ENCODE results near the gene GRID2.
"Not testable (repeated sequence)": the region's sequence is repeated elsewhere in the genome, so short reads cannot be mapped to it uniquely, and the experiment has no call there.

The GRID2 gene

GRCh38 chr4:93187892-93188291 is 884.1 kb downstream of the GRID2 start:
- DNase-seq (ENCODE audit: low read depth, low spot score) = no peak

- no peak for DNase-seq (ENCODE audit: low read depth, low spot score)
These were observed 895.7 kb downstream of the GRID2 start for GRCh38 chr4:93199492-93199891.

- no peak for DNase-seq (ENCODE audit: low read depth, low spot score)
These were observed 897.8 kb downstream of the GRID2 start for GRCh38 chr4:93201471-93202096.

GRCh38 chr4:93203708-93204107 is 899.9 kb downstream of the GRID2 start:
- DNase-seq (ENCODE audit: low read depth, low spot score) = no peak

GRCh38 chr4:93212250-93212649 is 908.5 kb downstream of the GRID2 start:
- DNase-seq (ENCODE audit: low read depth, low spot score) = no peak

- no peak for DNase-seq (ENCODE audit: low read depth, low spot score)
These were observed 912.9 kb downstream of the GRID2 start for GRCh38 chr4:93216646-93217045.

- DNase-seq (ENCODE audit: low read depth, low spot score) = no peak
These were observed 913.7 kb downstream of the GRID2 start for GRCh38 chr4:93217431-93217830.

- DNase-seq (ENCODE audit: low read depth, low spot score) = no peak
These were observed 918.0 kb downstream of the GRID2 start for GRCh38 chr4:93221771-93222170.

GRCh38 chr4:93228021-93228420 is 924.3 kb downstream of the GRID2 start:
- DNase-seq (ENCODE audit: low read depth, low spot score) = no peak

GRCh38 chr4:93232883-93233282 is 929.1 kb downstream of the GRID2 start:
- DNase-seq (ENCODE audit: low read depth, low spot score) = no peak

- DNase-seq (ENCODE audit: low read depth, low spot score) = no peak
These were observed 933.8 kb downstream of the GRID2 start for GRCh38 chr4:93237521-93237920.

- no peak for DNase-seq (ENCODE audit: low read depth, low spot score)
These were observed 939.5 kb downstream of the GRID2 start for GRCh38 chr4:93243262-93243661.

- no peak for DNase-seq (ENCODE audit: low read depth, low spot score)
These were observed 957.4 kb downstream of the GRID2 start for GRCh38 chr4:93261207-93261606.

- DNase-seq (ENCODE audit: low read depth, low spot score) = no peak
These were observed 959.4 kb downstream of the GRID2 start for GRCh38 chr4:93263166-93263565.

- DNase-seq (ENCODE audit: low read depth, low spot score) = no peak
These were observed 964.0 kb downstream of the GRID2 start for GRCh38 chr4:93267747-93268146.

GRCh38 chr4:93285346-93285745 is 981.6 kb downstream of the GRID2 start:
- DNase-seq (ENCODE audit: low read depth, low spot score) = no peak

- DNase-seq (ENCODE audit: low read depth, low spot score) = no peak
These were observed 985.5 kb downstream of the GRID2 start for GRCh38 chr4:93289241-93289640.

- no peak for DNase-seq (ENCODE audit: low read depth, low spot score)
These were observed 986.1 kb downstream of the GRID2 start for GRCh38 chr4:93289831-93290230.

- DNase-seq (ENCODE audit: low read depth, low spot score) = no peak
These were observed 995.4 kb downstream of the GRID2 start for GRCh38 chr4:93299118-93299517.

- DNase-seq (ENCODE audit: low read depth, low spot score) = not testable (repeated sequence)
These were observed 997.2 kb downstream of the GRID2 start for GRCh38 chr4:93300780-93301555.

GRCh38 chr4:93302310-93302709 is 998.5 kb downstream of the GRID2 start:
- no peak for DNase-seq (ENCODE audit: low read depth, low spot score)

- no peak for DNase-seq (ENCODE audit: low read depth, low spot score)
These were observed 999.7 kb downstream of the GRID2 start for GRCh38 chr4:93303440-93303839.

- no peak for DNase-seq (ENCODE audit: low read depth, low spot score)
These were observed 1008.5 kb downstream of the GRID2 start for GRCh38 chr4:93312299-93312698.

Data from activated CD4-positive, CD25-positive, alpha-beta regulatory T cell treated with anti-CD3 and anti-CD28 coated beads, Interleukin-2, amount 50 U/mL, for 16 hours (primary cell).